GM18858 (cell line): ENCODE data around the gene KAZN.

Experiments used
- ATAC-seq: cut with Tn5 transposase; IDR thresholded peaks from one replicate; pipeline ENCODE4 v1.9.1; 2021; ENCODE audit not compliant: unreplicated experiment

Gene KAZN

GRCh38 chr1:14989931-14990728, 391.6 kb downstream of the KAZN start:
- no peak for ATAC-seq

GRCh38 chr1:14993414-14993813, 394.9 kb downstream of the KAZN start:
- ATAC-seq, result no peak

GRCh38 chr1:14994148-14994547, 395.7 kb downstream of the KAZN start:
- ATAC-seq, result no peak

DNA sequence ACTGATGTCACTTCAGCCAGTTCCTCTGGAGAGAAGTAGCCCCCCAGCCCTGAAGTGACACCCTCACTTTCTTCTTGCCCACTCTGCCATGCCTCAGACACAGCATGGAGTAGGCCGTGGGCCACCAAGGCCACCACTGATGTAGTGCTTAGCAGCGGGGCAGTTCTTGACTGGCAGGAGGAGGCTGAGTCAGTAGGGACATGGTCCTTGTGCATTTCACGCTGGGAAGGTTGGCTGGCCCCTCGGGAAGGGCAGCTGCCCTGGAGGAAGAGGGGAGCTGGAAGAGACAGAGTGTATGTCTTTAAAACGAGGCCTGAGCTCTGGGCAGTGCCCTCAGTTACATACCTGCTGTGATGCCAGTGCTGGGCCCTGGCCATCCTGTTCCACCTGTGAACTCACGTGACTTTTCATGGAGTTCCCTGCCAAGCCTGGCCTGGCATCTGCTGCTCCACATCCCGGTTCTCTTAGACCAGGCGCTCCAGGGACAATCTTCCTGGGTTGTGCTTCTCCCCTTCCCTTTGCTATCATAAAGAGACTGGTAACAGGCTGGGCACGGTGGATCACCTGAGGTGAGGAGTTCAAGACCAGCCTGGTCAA, 396.5 kb downstream of the KAZN start:
- ATAC-seq, result no peak

- no peak for ATAC-seq
Observed at GRCh38 chr1:14996133-14997050, 397.9 kb downstream of the KAZN start.

GRCh38 chr1:14997646-14998276, 399.3 kb downstream of the KAZN start:
- no peak for ATAC-seq

DNA sequence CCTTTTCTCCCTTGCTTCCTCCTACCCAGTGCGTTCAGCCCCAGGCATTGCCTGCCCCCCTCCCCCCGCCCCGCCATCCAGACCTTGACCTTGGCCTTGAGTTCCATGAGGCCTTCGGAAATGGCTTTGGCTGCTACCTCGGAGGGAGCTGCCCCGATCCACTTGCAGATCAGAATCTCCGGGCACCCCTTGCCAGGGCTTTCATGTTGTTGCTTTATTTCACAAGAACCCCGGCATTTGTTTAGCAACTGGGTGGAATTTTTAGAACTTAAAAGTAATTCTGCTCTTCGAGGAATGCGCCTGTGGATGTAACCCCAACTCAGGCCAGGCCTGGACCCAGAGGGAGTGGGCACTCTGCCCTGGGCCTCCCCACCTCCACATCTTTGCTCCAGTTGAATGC, 401.0 kb downstream of the KAZN start:
- no peak for ATAC-seq

DNA sequence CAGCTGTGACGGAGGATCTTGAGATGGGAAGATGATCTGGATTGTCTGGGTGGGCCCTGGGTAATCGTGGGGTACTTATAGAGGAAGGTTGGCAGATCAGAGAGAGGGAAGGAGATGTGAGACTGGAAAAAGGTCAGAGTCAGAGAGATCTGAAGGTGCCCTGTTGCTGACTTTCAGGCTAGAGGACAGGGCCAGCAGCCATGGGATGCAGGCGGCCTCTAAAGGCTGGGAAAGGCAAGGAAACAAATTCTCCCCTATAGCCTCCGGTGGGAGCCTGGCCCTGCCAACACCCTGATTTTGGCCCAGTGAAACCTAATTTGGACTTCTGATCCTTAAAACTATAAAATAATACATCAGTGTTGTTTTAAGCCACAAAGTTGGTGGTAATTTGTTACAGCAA, 401.5 kb downstream of the KAZN start:
- no peak for ATAC-seq

DNA sequence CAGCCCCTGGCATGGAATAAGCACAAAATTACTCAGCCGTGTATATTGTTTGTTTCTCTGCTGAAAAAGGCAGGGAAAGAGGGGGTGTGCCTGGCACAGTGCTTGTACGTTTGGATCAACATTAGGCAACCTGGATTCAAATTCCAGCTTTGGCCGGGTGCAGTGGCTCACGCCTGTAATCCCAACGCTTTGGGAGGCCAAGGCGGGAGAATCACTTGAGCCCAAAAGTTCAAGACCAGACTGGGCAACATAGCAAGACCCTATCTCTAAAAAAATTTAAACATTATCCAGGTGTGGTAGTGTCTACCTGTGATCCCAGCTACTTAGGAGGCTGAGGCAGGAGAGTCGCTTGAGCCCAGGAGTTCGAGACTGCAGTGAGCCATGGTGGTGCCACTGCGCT, 402.2 kb downstream of the KAZN start:
- ATAC-seq, result no peak

- no peak for ATAC-seq
Observed at GRCh38 chr1:15001317-15001915, 402.9 kb downstream of the KAZN start.

- no peak for ATAC-seq
Observed at GRCh38 chr1:15002325-15002724, 403.8 kb downstream of the KAZN start.

DNA sequence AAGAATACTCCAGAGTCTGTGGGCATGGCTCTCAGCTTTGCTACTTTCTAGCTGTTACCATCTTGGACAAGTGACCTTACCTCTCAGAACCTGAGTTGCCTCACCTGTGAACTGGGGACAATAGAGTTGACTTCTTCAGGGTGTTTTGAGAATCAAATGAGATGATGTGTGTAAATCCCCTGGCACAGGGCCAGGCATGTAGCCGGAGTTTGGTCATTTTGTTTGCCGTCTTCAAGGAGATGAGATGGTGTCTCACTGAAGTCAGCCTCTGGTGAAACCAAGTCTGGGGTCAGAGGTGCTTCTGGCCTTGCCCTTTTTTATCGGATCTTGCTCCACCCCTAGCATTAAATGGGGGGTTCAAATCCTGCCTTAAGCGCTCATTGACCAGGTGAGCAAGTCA, 405.9 kb downstream of the KAZN start:
- no peak for ATAC-seq

- ATAC-seq, result no peak
Observed at GRCh38 chr1:15005116-15005515, 406.6 kb downstream of the KAZN start.

DNA sequence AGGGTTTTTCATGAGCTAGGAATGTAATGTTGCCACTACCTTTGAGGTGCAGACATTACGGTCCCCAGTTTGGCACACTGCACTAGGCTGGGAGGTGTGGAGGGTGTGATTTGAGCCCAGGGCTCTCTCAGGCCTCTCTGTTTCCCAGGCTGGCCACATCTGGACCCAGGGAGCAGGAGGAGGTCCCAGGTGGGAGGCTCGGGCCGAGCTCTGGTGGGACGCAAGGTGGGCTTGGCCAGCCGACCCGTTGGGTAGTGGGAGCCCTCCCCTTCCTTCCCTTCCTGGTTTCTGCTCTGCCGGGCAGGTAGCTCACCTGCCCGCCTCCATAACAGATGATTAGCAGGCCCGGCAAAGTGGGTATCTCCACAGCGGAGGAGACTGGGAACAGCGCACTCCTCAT, 408.9 kb downstream of the KAZN start:
- ATAC-seq, result no peak

- ATAC-seq, result no peak
Observed at GRCh38 chr1:15007842-15008241, 409.4 kb downstream of the KAZN start.

GRCh38 chr1:15008783-15009729, 410.6 kb downstream of the KAZN start:
- ATAC-seq, result no peak

DNA sequence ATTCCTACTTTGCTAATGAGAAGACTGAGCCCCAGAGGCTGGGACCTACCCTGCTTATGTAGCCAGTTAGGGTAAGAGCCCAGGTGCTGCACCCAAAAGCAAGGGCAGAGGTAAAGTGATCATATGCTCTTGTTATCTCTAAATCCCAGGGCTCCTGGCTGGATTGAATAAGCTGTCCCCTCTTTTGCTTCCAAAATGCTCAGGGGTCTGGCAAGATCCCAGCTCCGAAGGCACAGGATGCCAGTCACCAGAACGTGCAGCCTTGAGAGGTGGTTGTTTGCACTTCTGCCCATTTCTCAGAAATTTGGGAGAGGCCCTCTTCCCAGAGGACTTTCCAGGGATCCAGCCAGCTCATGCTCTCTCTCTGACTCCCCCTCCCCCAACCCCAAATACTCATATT, 412.7 kb downstream of the KAZN start:
- ATAC-seq, result no peak

GRCh38 chr1:15011661-15012060, 413.2 kb downstream of the KAZN start:
- no peak for ATAC-seq

DNA sequence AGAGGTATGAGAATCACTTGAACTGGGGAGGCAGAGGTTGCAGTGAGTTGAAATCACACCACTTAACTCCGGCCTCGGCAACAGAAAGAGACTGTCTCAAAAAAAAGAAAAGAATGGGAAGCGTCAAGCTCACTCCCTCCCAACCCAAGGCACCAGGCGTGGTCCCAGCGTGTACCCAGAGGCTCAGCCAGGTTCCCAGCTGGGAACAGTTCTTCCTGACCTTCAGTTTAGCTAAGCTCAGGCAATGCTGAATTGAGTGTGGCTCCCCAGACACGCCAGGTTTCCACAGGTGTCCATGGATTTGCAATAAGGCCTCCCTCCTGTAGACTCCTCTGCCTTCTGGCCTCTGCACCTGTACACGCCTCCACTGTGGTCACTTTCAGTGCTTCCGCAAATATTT, 414.3 kb downstream of the KAZN start:
- no peak for ATAC-seq

- no peak for ATAC-seq
Observed at GRCh38 chr1:15013767-15014166, 415.3 kb downstream of the KAZN start.
